BE2C (cell line): ENCODE data around the gene PAAF1.

Experiments
- DNase-seq: peaks from one replicate; pipeline ENCODE4 v3.0.0-alpha.2; 2020
- H3K27me3 ChIP-seq: fragments of 250-450 bp; sonication (Bioruptor Pico); 2 replicates; pipeline ENCODE4 v1.5.1; 2020; ENCODE audit warnings: mild to moderate bottlenecking
- H3K36me3 ChIP-seq: fragments of 250-450 bp; sonication (Bioruptor Pico); 2 replicates; pipeline ENCODE4 v1.5.1; 2020; ENCODE audit warnings: mild to moderate bottlenecking
- H3K4me1 ChIP-seq: fragments of 250-450 bp; sonication (Bioruptor Pico); 2 replicates; pipeline ENCODE4 v1.5.1; 2020
- H3K4me3 ChIP-seq: 2 replicates; pipeline ENCODE4 v1.5.1; 2011; ENCODE audit warnings: low read depth, low read length
- H3K9me3 ChIP-seq: fragments of 250-450 bp; sonication (Bioruptor Pico); 2 replicates; pipeline ENCODE4 v1.5.1; 2020
- CTCF ChIP-seq: IDR thresholded peaks from 2 replicates; pipeline ENCODE4 v1.5.1; 2012; ENCODE audit warnings: mild to moderate bottlenecking, low read depth, low read length

PAAF1 gene

GRCh38 chr11:73862986-73863385, 13.8 kb upstream of the PAAF1 start:
- Histone ChIP-seq H3K36me3 (peaks cover 53% of the 10 kb centered on the region), H3K4me1 (peaks cover 10% of the 10 kb centered on the region), H3K27me3 (no peaks in the 10 kb centered on the region), H3K4me3 (no peak overlapping the region), H3K9me3 (no peaks in the 10 kb centered on the region)
- no peak for TF ChIP-seq CTCF
- no peak for DNase-seq

- Histone ChIP-seq H3K36me3 (peaks cover 62% of the 10 kb centered on the region), H3K4me1 (peaks cover 18% of the 10 kb centered on the region), H3K27me3 (no peaks in the 10 kb centered on the region), H3K9me3 (no peaks in the 10 kb centered on the region), H3K4me3 (no peak overlapping the region)
- peak; percentile 37 for DNase-seq
- TF ChIP-seq CTCF: no peak
Observed at GRCh38 chr11:73866095-73866579, 10.7 kb upstream of the PAAF1 start.

- DNase-seq: peak; percentile 55
- Histone ChIP-seq H3K4me3 (no peak overlapping the region), H3K36me3 (peaks cover 62% of the 10 kb centered on the region), H3K4me1 (peaks cover 18% of the 10 kb centered on the region), H3K9me3 (no peaks in the 10 kb centered on the region), H3K27me3 (no peaks in the 10 kb centered on the region)
- TF ChIP-seq CTCF: no peak
Observed at GRCh38 chr11:73866586-73866996, 10.2 kb upstream of the PAAF1 start.

GRCh38 chr11:73869332-73869949, 7.4 kb upstream of the PAAF1 start:
- Histone ChIP-seq H3K9me3 (no peaks in the 10 kb centered on the region), H3K36me3 (peaks cover 62% of the 10 kb centered on the region), H3K4me3 (no peak overlapping the region), H3K4me1 (peaks cover 18% of the 10 kb centered on the region), H3K27me3 (no peaks in the 10 kb centered on the region)
- no peak for TF ChIP-seq CTCF
- DNase-seq: peak; percentile 22

- no peak for DNase-seq
- TF ChIP-seq CTCF: no peak
- Histone ChIP-seq H3K4me3 (no peak overlapping the region), H3K4me1 (peaks cover 18% of the 10 kb centered on the region), H3K36me3 (peaks cover 64% of the 10 kb centered on the region), H3K27me3 (no peaks in the 10 kb centered on the region), H3K9me3 (no peaks in the 10 kb centered on the region)
Observed at GRCh38 chr11:73870261-73870660, 6.5 kb upstream of the PAAF1 start.

GRCh38 chr11:73872749-73873357, 3.9 kb upstream of the PAAF1 start:
- H3K4me1 ChIP-seq: peaks cover 8% of the 10 kb centered on the region; the same call in 1 of the 2 replicates
- no peaks in the 10 kb centered on the region for H3K27me3 ChIP-seq
- no peak for TF ChIP-seq CTCF
- no peak overlapping the region for H3K4me3 ChIP-seq
- DNase-seq: no peak
- peaks cover 67% of the 10 kb centered on the region for H3K36me3 ChIP-seq
- H3K9me3 ChIP-seq: no peaks in the 10 kb centered on the region
